SK-N-SH treated with all-trans-retinoic acid at 6 μM for 48 hours (cell line): ENCODE results near the gene GIPC2.
"Not testable (repeated sequence)": the region's sequence is repeated elsewhere in the genome, so short reads cannot be mapped to it uniquely, and the experiment has no call there.

Source experiments
- ATAC-seq: fragments of 200-7000 bp; cut with Tn5 transposase; 3 replicates; pipeline ENCODE4 v1.9.1; 2020; ENCODE audit warnings: mild to moderate bottlenecking, moderate library complexity
- ARNTL ChIP-seq: fragments of 450-650 bp; formaldehyde crosslinking; IDR thresholded peaks from 2 replicates; pipeline ENCODE4 v1.5.0; 2020; ENCODE audit warnings: low read depth, mild to moderate bottlenecking, moderate library complexity, borderline replicate concordance
- BACH2 ChIP-seq: fragments of 250-450 bp; sonication (Bioruptor Pico); IDR thresholded peaks from 2 replicates; pipeline ENCODE4 v1.9.0; 2021; ENCODE audit warnings: mild to moderate bottlenecking, borderline replicate concordance
- CSDC2 ChIP-seq: fragments of 250-450 bp; sonication (Bioruptor Pico); IDR thresholded peaks from 2 replicates; pipeline ENCODE4 v1.5.0; 2020; ENCODE audit warnings: mild to moderate bottlenecking, moderate library complexity
- CSRNP3 ChIP-seq: fragments of 250-450 bp; sonication (Bioruptor Pico); IDR thresholded peaks from 2 replicates; pipeline ENCODE4 v1.5.1; 2021; ENCODE audit warnings: mild to moderate bottlenecking, moderate library complexity
- ESRRG ChIP-seq: fragments of 250-450 bp; sonication (Bioruptor Pico); IDR thresholded peaks from 2 replicates; pipeline ENCODE4 v1.6.1; 2021; ENCODE audit warnings: mild to moderate bottlenecking
- GLIS3 ChIP-seq: fragments of 250-450 bp; sonication (Bioruptor Pico); IDR thresholded peaks from 2 replicates; pipeline ENCODE4 v1.5.0; 2020; ENCODE audit warnings: mild to moderate bottlenecking, moderate library complexity
- ISL1 ChIP-seq: fragments of 250-450 bp; sonication (Bioruptor Pico); IDR thresholded peaks from 2 replicates; pipeline ENCODE4 v2.1.2; 2022; ENCODE audit warnings: mild to moderate bottlenecking, moderate library complexity
- OSR1 ChIP-seq: fragments of 250-450 bp; sonication (Bioruptor Pico); IDR thresholded peaks from 2 replicates; pipeline ENCODE4 v1.8.0; 2022; ENCODE audit warnings: moderate library complexity, mild to moderate bottlenecking, inconsistent platforms
- PPARA ChIP-seq: fragments of 250-450 bp; sonication (Bioruptor Pico); IDR thresholded peaks from 2 replicates; pipeline ENCODE4 v1.5.0; 2020; ENCODE audit warnings: mild to moderate bottlenecking, borderline replicate concordance
- RARB ChIP-seq: fragments of 250-450 bp; sonication (Bioruptor Pico); IDR thresholded peaks from 2 replicates; pipeline ENCODE4 v1.8.0; 2021; ENCODE audit warnings: mild to moderate bottlenecking, moderate library complexity
- SNAI2 ChIP-seq: fragments of 250-450 bp; sonication (Bioruptor Pico); IDR thresholded peaks from 2 replicates; pipeline ENCODE4 v1.5.0; 2020; ENCODE audit warnings: mild to moderate bottlenecking, moderate library complexity
- TCF4 ChIP-seq: fragments of 250-450 bp; sonication (Bioruptor Pico); IDR thresholded peaks from 2 replicates; pipeline ENCODE4 v1.8.0; 2021; ENCODE audit warnings: mild to moderate bottlenecking, moderate library complexity, borderline replicate concordance
- TOX ChIP-seq: fragments of 250-450 bp; sonication (Bioruptor Pico); IDR thresholded peaks from 2 replicates; pipeline ENCODE4 v1.8.0; 2021; ENCODE audit warnings: mild to moderate bottlenecking, moderate library complexity, borderline replicate concordance
- TSHZ2 ChIP-seq: fragments of 250-450 bp; sonication (Bioruptor Pico); IDR thresholded peaks from 2 replicates; pipeline ENCODE4 v1.5.0; 2020; ENCODE audit warnings: mild to moderate bottlenecking, moderate library complexity
- ZC3H10 ChIP-seq: fragments of 250-450 bp; sonication (Bioruptor Pico); IDR thresholded peaks from 2 replicates; pipeline ENCODE4 v1.5.1; 2021; ENCODE audit warnings: mild to moderate bottlenecking, moderate library complexity
- ZFP3 ChIP-seq: fragments of 250-450 bp; sonication (Bioruptor Pico); IDR thresholded peaks from 2 replicates; pipeline ENCODE4 v1.5.0; 2020; ENCODE audit warnings: mild to moderate bottlenecking, moderate library complexity
- ZFP30 ChIP-seq: fragments of 450-650 bp; formaldehyde crosslinking; IDR thresholded peaks from 2 replicates; pipeline ENCODE4 v1.5.0; 2022; ENCODE audit warnings: mild to moderate bottlenecking, moderate library complexity
- ZNF8 ChIP-seq: fragments of 450-650 bp; formaldehyde crosslinking; IDR thresholded peaks from 2 replicates; pipeline ENCODE4 v1.5.0; 2020; ENCODE audit warnings: mild to moderate bottlenecking, moderate library complexity
- TF ChIP-seq, protein P1 (sequence below): fragments of 250-450 bp; sonication (Bioruptor Pico); IDR thresholded peaks from 2 replicates; pipeline ENCODE4 v1.8.0; 2020; ENCODE audit warnings: mild to moderate bottlenecking, moderate library complexity, borderline replicate concordance

The GIPC2 gene

DNA sequence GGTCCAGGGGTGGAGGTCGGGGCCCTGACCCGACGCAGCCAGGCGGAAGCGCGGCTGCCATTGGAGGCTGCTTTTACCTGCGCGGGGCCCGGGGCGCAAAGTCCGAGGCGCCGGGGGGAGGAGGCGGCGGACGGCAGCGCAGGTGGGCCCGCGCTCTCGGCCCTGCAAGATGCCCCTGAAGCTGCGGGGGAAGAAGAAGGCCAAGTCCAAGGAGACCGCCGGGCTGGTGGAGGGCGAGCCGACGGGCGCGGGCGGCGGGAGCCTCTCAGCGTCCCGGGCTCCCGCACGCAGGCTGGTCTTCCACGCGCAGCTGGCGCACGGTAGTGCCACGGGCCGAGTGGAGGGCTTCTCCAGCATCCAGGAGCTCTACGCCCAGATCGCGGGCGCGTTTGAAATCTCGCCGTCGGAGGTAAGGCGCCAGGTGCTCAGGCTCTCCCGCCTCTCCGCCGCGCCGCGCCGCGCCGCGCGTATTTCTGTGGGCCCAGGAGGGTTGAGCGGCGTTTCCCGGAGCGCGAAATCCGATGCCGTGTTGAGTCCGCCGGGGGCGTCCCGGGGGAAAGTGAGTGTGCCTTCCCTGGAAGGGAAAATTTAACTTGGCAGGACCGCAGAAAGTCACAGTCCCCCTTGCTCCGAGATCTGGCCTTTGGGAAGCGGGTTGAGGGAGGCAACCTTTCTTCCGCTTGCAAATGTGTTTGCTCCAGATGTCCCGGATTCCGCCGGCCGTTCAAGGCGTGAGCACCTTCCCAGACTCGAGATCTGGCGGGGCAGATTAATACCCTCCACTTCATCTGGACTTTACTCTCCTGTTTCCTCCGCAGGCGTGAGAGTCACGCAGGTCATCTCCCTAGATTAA lies at the start of gene GIPC2:
Gene GIPC2 (plus strand): TSS at position 41 of the 853 bp plus-strand sequence. CDS start 129 bp downstream, at position 170.
- peak; percentile 66 for ATAC-seq
- TF ChIP-seq ZFP30 (CRISPR knock-in tag) (no peak), ARNTL (CRISPR knock-in tag) (no peak), CSRNP3 (CRISPR knock-in tag) (no peak), GLIS3 (no peak), ZC3H10 (no peak), OSR1 (CRISPR knock-in tag) (no peak), SNAI2 (CRISPR knock-in tag) (no peak), CSDC2 (CRISPR knock-in tag) (no peak), ESRRG (CRISPR knock-in tag) (no peak)
- TF ChIP-seq, all 23 proteins: peak for 0

GRCh38 chr1:77996734-77997133 lies 49.0 kb upstream of the GIPC2 start:
- TF ChIP-seq BACH2 (CRISPR knock-in tag) (no peak), ZFP3 (CRISPR knock-in tag) (no peak), ISL1 (CRISPR knock-in tag) (no peak), ZNF8 (no peak), ESRRG (CRISPR knock-in tag) (no peak)
- no peak for ATAC-seq

DNA sequence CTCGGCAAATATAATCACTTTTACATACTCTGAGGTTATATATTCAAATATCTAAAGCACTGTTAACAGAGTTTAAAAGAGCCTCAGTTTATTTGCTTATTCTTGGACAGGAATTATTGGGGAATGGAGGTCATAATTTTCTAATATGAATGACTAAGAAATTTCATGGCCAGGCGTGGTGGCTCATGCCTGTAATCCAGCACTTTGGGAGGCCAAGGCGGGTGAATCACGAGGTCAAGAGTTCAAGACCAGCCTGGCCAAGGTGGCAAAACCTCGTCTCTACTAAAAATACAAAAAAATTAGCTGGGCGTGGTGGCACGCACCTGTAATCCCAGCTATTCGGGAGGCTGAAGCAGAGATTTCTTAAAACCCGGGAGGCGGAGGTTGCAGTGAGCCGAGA lies 45.2 kb upstream of the GIPC2 start:
- ATAC-seq, result not testable (repeated sequence)

DNA sequence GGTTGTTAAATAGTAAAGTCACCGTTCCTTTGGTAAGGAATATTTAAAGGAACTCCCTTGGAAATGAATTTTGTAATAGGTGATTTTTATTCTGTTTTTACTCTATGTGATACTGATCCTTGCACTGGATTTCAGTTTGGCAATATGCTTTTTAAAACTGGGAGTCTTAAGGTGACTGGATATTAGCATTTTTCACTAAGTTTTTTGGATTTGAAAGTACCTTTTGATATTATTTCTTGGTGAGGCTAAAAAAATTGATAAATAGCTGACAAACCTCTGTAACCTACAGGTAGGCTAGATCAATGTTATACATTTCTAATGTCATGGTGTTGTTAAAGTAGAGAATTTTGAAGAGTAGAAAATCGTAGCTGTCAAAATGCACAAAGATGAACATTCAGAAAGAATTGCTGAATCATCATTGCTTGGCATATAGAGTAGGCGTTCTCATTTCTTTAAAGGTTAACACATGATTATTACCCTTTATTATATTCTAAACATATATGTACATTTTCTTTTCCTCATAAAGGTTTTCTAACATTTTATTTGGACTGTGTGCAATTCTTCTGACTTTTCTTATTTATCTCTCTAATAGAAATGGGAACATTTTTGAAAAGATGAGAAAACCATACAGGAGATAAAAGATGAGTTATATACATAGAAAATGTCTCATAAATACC lies 42.6 kb upstream of the GIPC2 start:
- TF ChIP-seq OSR1 (CRISPR knock-in tag) (no peak), ESRRG (CRISPR knock-in tag) (no peak), TCF4 (CRISPR knock-in tag) (no peak), CSRNP3 (CRISPR knock-in tag) (no peak), GLIS3 (no peak), ISL1 (CRISPR knock-in tag) (no peak), ZFP3 (CRISPR knock-in tag) (no peak), RARB (no peak), ZNF8 (no peak), PPARA (CRISPR knock-in tag) (no peak), TSHZ2 (CRISPR knock-in tag) (no peak), TOX (no peak), ZC3H10 (no peak)
- TF ChIP-seq, protein P1, sequence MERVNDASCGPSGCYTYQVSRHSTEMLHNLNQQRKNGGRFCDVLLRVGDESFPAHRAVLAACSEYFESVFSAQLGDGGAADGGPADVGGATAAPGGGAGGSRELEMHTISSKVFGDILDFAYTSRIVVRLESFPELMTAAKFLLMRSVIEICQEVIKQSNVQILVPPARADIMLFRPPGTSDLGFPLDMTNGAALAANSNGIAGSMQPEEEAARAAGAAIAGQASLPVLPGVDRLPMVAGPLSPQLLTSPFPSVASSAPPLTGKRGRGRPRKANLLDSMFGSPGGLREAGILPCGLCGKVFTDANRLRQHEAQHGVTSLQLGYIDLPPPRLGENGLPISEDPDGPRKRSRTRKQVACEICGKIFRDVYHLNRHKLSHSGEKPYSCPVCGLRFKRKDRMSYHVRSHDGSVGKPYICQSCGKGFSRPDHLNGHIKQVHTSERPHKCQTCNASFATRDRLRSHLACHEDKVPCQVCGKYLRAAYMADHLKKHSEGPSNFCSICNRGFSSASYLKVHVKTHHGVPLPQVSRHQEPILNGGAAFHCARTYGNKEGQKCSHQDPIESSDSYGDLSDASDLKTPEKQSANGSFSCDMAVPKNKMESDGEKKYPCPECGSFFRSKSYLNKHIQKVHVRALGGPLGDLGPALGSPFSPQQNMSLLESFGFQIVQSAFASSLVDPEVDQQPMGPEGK (CRISPR knock-in tag), result no peak
- ATAC-seq, result no peak
